ENCODE results near the gene MATK. TPM values are rescaled to one million over a fixed set of nuclear protein-coding genes. Genes with fewer than 3 reads are reported as not detected.

The MATK gene
- polyA plus RNA-seq (2013, experiment 1 of 2): 6.0 TPM
- 5.2 TPM for polyA plus RNA-seq (2013, experiment 2 of 2)

GRCh38 chr19:3785938-3786824, at the start of gene MATK:
Gene MATK, minus strand, starts transcription at chr19:3786381. Its CDS starts 1,246 bp downstream, at chr19:3785135.
- no peak within 1 kb of the TSS for H4K8ac ChIP-seq (ENCODE audit: low read depth, low read length)
- WGBS (ENCODE audit: extremely low coverage, insufficient coverage, low lambda C conversion rate): no CpG with 5 or more reads among the region's 101 CpGs
- H3K4me3 ChIP-seq (ENCODE audit: low read length): no peak within 1 kb of the TSS
- H2BK120ac ChIP-seq (ENCODE audit: low read depth, low read length): no peak within 1 kb of the TSS
- H3K79me2 ChIP-seq (ENCODE audit: control insufficient read depth, insufficient read depth, low read length): no peaks in the 10 kb centered on the region
- H3K4me2 ChIP-seq (ENCODE audit: low read length): peak within 1 kb of the TSS; percentile 62
- no peaks in the 10 kb centered on the region for H3K4me1 ChIP-seq (ENCODE audit: control insufficient read depth, low read depth, low read length)
- H3K79me1 ChIP-seq (ENCODE audit: low read length): no peaks in the 10 kb centered on the region
- H2AK5ac ChIP-seq (ENCODE audit: low read length): no peak within 1 kb of the TSS
- H3K27ac ChIP-seq (ENCODE audit: low read depth, low read length): no peak within 1 kb of the TSS
- H2BK5ac ChIP-seq (ENCODE audit: low read length): no peak within 1 kb of the TSS
- H3K56ac ChIP-seq (ENCODE audit: low read length): peak within 1 kb of the TSS; percentile 73
- H3K18ac ChIP-seq (ENCODE audit: low read length): peak within 1 kb of the TSS; percentile 52
- no peak within 1 kb of the TSS for H2BK15ac ChIP-seq (replicated peaks; ENCODE audit: low read depth)
- peaks cover 13% of the 10 kb centered on the region for H3K27me3 ChIP-seq (ENCODE audit: insufficient read depth, low read length, poor library complexity)
- no peaks in the 10 kb centered on the region for H3K36me3 ChIP-seq (ENCODE audit: control insufficient read depth, insufficient read depth, low read length)
- H4K5ac ChIP-seq (ENCODE audit: low read length): no peak within 1 kb of the TSS
- H3K4ac ChIP-seq (ENCODE audit: low read depth, low read length): no peak within 1 kb of the TSS
- DNase-seq: no peak
- no peak within 1 kb of the TSS for H3K23ac ChIP-seq (ENCODE audit: low read length)
- peak within 1 kb of the TSS; percentile 24 for H3K9ac ChIP-seq (ENCODE audit: low read length)

GRCh38 chr19:3835055-3835435, 48.9 kb upstream of the MATK start:
- H3K4me3 ChIP-seq (ENCODE audit: low read length): no peak overlapping the region
- H3K4me2 ChIP-seq (ENCODE audit: low read length): no peak overlapping the region
- H3K27ac ChIP-seq (ENCODE audit: low read depth, low read length): no peak overlapping the region
- no peaks in the 10 kb centered on the region for H3K79me1 ChIP-seq (ENCODE audit: low read length)
- no peak overlapping the region for H2BK120ac ChIP-seq (ENCODE audit: low read depth, low read length)
- no CpG with 5 or more reads among the region's 9 CpGs for WGBS (ENCODE audit: extremely low coverage, insufficient coverage, low lambda C conversion rate)
- no peaks in the 10 kb centered on the region for H3K4me1 ChIP-seq (ENCODE audit: control insufficient read depth, low read depth, low read length)
- H3K9ac ChIP-seq (ENCODE audit: low read length): no peak overlapping the region
- no peak overlapping the region for H2AK5ac ChIP-seq (ENCODE audit: low read length)
- H2BK15ac ChIP-seq (replicated peaks; ENCODE audit: low read depth): no peak overlapping the region
- no peaks in the 10 kb centered on the region for H3K79me2 ChIP-seq (ENCODE audit: control insufficient read depth, insufficient read depth, low read length)
- H2BK5ac ChIP-seq (ENCODE audit: low read length): no peak overlapping the region
- H3K4ac ChIP-seq (ENCODE audit: low read depth, low read length): no peak overlapping the region
- no peak for DNase-seq
- H3K18ac ChIP-seq (ENCODE audit: low read length): no peak overlapping the region
- no peak overlapping the region for H3K56ac ChIP-seq (ENCODE audit: low read length)
- H3K27me3 ChIP-seq (ENCODE audit: insufficient read depth, low read length, poor library complexity): no peaks in the 10 kb centered on the region
- no peak overlapping the region for H4K8ac ChIP-seq (ENCODE audit: low read depth, low read length)
- H3K23ac ChIP-seq (ENCODE audit: low read length): no peak overlapping the region
- H4K5ac ChIP-seq (ENCODE audit: low read length): no peak overlapping the region
- no peaks in the 10 kb centered on the region for H3K36me3 ChIP-seq (ENCODE audit: control insufficient read depth, insufficient read depth, low read length)

- no peak overlapping the region for H2BK15ac ChIP-seq (replicated peaks; ENCODE audit: low read depth)
- H4K8ac ChIP-seq (ENCODE audit: low read depth, low read length): no peak overlapping the region
- no peak overlapping the region for H2BK5ac ChIP-seq (ENCODE audit: low read length)
- H2AK5ac ChIP-seq (ENCODE audit: low read length): no peak overlapping the region
- no peak overlapping the region for H3K9ac ChIP-seq (ENCODE audit: low read length)
- no peak for DNase-seq
- H3K4ac ChIP-seq (ENCODE audit: low read depth, low read length): no peak overlapping the region
- H3K79me1 ChIP-seq (ENCODE audit: low read length): no peaks in the 10 kb centered on the region
- H3K4me2 ChIP-seq (ENCODE audit: low read length): no peak overlapping the region
- H3K36me3 ChIP-seq (ENCODE audit: control insufficient read depth, insufficient read depth, low read length): no peaks in the 10 kb centered on the region
- H3K27me3 ChIP-seq (ENCODE audit: insufficient read depth, low read length, poor library complexity): no peaks in the 10 kb centered on the region
- no peak overlapping the region for H3K27ac ChIP-seq (ENCODE audit: low read depth, low read length)
- no peak overlapping the region for H3K4me3 ChIP-seq (ENCODE audit: low read length)
- H3K56ac ChIP-seq (ENCODE audit: low read length): no peak overlapping the region
- WGBS (ENCODE audit: extremely low coverage, insufficient coverage, low lambda C conversion rate): no CpG with 5 or more reads among the region's 35 CpGs
- no peaks in the 10 kb centered on the region for H3K4me1 ChIP-seq (ENCODE audit: control insufficient read depth, low read depth, low read length)
- H3K23ac ChIP-seq (ENCODE audit: low read length): no peak overlapping the region
- no peak overlapping the region for H3K18ac ChIP-seq (ENCODE audit: low read length)
- H3K79me2 ChIP-seq (ENCODE audit: control insufficient read depth, insufficient read depth, low read length): no peaks in the 10 kb centered on the region
- no peak overlapping the region for H2BK120ac ChIP-seq (ENCODE audit: low read depth, low read length)
- no peak overlapping the region for H4K5ac ChIP-seq (ENCODE audit: low read length)
Measured at GRCh38 chr19:3834349-3835054, 48.3 kb upstream of the MATK start.

GRCh38 chr19:3833578-3834348, 47.6 kb upstream of the MATK start:
- Histone ChIP-seq H4K8ac (ENCODE audit: low read depth, low read length) (no peak overlapping the region), H2BK120ac (ENCODE audit: low read depth, low read length) (no peak overlapping the region), H3K27ac (ENCODE audit: low read depth, low read length) (no peak overlapping the region), H3K23ac (ENCODE audit: low read length) (no peak overlapping the region), H3K56ac (ENCODE audit: low read length) (no peak overlapping the region), H3K79me2 (ENCODE audit: control insufficient read depth, insufficient read depth, low read length) (no peaks in the 10 kb centered on the region), H3K4me3 (ENCODE audit: low read length) (no peak overlapping the region), H2BK5ac (ENCODE audit: low read length) (no peak overlapping the region), H3K4me2 (ENCODE audit: low read length) (no peak overlapping the region), H3K4me1 (ENCODE audit: control insufficient read depth, low read depth, low read length) (no peaks in the 10 kb centered on the region), H3K9ac (ENCODE audit: low read length) (no peak overlapping the region), H2BK15ac (replicated peaks; ENCODE audit: low read depth) (no peak overlapping the region), H3K79me1 (ENCODE audit: low read length) (no peaks in the 10 kb centered on the region), H3K36me3 (ENCODE audit: control insufficient read depth, insufficient read depth, low read length) (no peaks in the 10 kb centered on the region), H2AK5ac (ENCODE audit: low read length) (no peak overlapping the region), H3K4ac (ENCODE audit: low read depth, low read length) (no peak overlapping the region), H3K27me3 (ENCODE audit: insufficient read depth, low read length, poor library complexity) (no peaks in the 10 kb centered on the region), H4K5ac (ENCODE audit: low read length) (no peak overlapping the region), H3K18ac (ENCODE audit: low read length) (no peak overlapping the region)
- no peak for DNase-seq
- no CpG with 5 or more reads among the region's 34 CpGs for WGBS (ENCODE audit: extremely low coverage, insufficient coverage, low lambda C conversion rate)

- Histone ChIP-seq H3K27me3 (ENCODE audit: insufficient read depth, low read length, poor library complexity) (no peaks in the 10 kb centered on the region), H2BK15ac (replicated peaks; ENCODE audit: low read depth) (no peak overlapping the region)
- no CpG with 5 or more reads among the region's 6 CpGs for WGBS (ENCODE audit: extremely low coverage, insufficient coverage, low lambda C conversion rate)
Measured at GRCh38 chr19:3832001-3832400, 45.8 kb upstream of the MATK start.

More at GRCh38 chr19:3832001-3832400, 45.8 kb upstream of the MATK start:
- no peaks in the 10 kb centered on the region for H3K36me3 ChIP-seq (ENCODE audit: control insufficient read depth, insufficient read depth, low read length)
- H2BK120ac ChIP-seq (ENCODE audit: low read depth, low read length): no peak overlapping the region
- no peak overlapping the region for H3K4me2 ChIP-seq (ENCODE audit: low read length)
- H3K4me3 ChIP-seq (ENCODE audit: low read length): no peak overlapping the region
- no peak overlapping the region for H3K18ac ChIP-seq (ENCODE audit: low read length)
- H3K27ac ChIP-seq (ENCODE audit: low read depth, low read length): no peak overlapping the region
- no peak overlapping the region for H4K8ac ChIP-seq (ENCODE audit: low read depth, low read length)
- no peak overlapping the region for H3K9ac ChIP-seq (ENCODE audit: low read length)
- H3K79me2 ChIP-seq (ENCODE audit: control insufficient read depth, insufficient read depth, low read length): no peaks in the 10 kb centered on the region
- H3K4ac ChIP-seq (ENCODE audit: low read depth, low read length): no peak overlapping the region
- no peak for DNase-seq
- H4K5ac ChIP-seq (ENCODE audit: low read length): no peak overlapping the region
- no peaks in the 10 kb centered on the region for H3K4me1 ChIP-seq (ENCODE audit: control insufficient read depth, low read depth, low read length)
- H3K56ac ChIP-seq (ENCODE audit: low read length): no peak overlapping the region
- H2AK5ac ChIP-seq (ENCODE audit: low read length): no peak overlapping the region
- no peak overlapping the region for H3K23ac ChIP-seq (ENCODE audit: low read length)
- H3K79me1 ChIP-seq (ENCODE audit: low read length): no peaks in the 10 kb centered on the region
- H2BK5ac ChIP-seq (ENCODE audit: low read length): no peak overlapping the region
